Right lobe of liver (tissue), 6 donors: ENCODE results near the gene ACO2. TPM values are rescaled to one million over a fixed set of nuclear protein-coding genes. Genes with fewer than 3 reads are reported as not detected.
A peak's percentile ranks its signal among the peaks of the same experiment; 100 is the strongest.

Source experiments
- ATAC-seq, 4 donors: fragments of 200-7000 bp; cut with Tn5 transposase; one replicate each; pipeline ENCODE4 v1.9.1; 2020; ENCODE audit warnings: mild to moderate bottlenecking in 4 of 4, moderate library complexity in 4 of 4
- DNase-seq, 3 donors: peaks; one replicate each; pipeline ENCODE4 v3.0.0-alpha.2; 2020
- H3K27ac ChIP-seq, 3 donors: fragments of 200-600 bp; one replicate each; pipeline ENCODE4 v1.8.0; 2022
- H3K27me3 ChIP-seq, 2 donors: fragments of 200-600 bp; one replicate each; pipeline ENCODE4 v1.8.0; 2022
- H3K36me3 ChIP-seq, 4 donors: fragments of 200-600 bp; sonication (generic) in 1 of 4; one replicate each; pipeline versions ENCODE4 v1.5.1 to v1.8.0; 2017 to 2022; ENCODE audit warnings: control low read depth in 1 of 4
- H3K4me1 ChIP-seq, 4 donors: fragments of 200-600 bp; sonication (generic) in 1 of 4; one replicate each; pipeline versions ENCODE4 v1.5.1 to v1.8.0; 2017 to 2022; ENCODE audit warnings: control low read depth in 1 of 4
- H3K4me3 ChIP-seq, 3 donors: fragments of 200-600 bp; one replicate each; pipeline ENCODE4 v1.8.0; 2022
- H3K9me3 ChIP-seq, 4 donors: fragments of 200-600 bp; sonication (generic) in 1 of 4; one replicate each; pipeline versions ENCODE4 v1.5.1 to v1.8.0; 2017 to 2022; ENCODE audit warnings: control low read depth in 1 of 4
- POLR2A ChIP-seq: fragments of 450-650 bp; IDR thresholded peaks from one replicate; pipeline ENCODE4 v1.6.1; 2017; ENCODE audit warnings: antibody characterized with exemption, mild to moderate bottlenecking
- WGBS: methylation state at CpG from one replicate; pipeline ENCODE4 v1.1.6; 2018; ENCODE audit warnings: low coverage, low lambda C conversion rate; ENCODE audit not compliant: insufficient coverage; ENCODE audit errors: missing lambda C conversion rate; 5-methylcytosine and 5-hydroxymethylcytosine counted together
- intact Hi-C, 2 donors: fragments of 100-400 bp; cut with DNase I; formaldehyde crosslinking; loops; one replicate each; pipeline versions ENCODE4 v1.11.2 to v1.14.1; 2022
- total RNA-seq, 6 experiments: library from RNA; depleted of rRNA in 2 of 6; stranded (reverse); fragments of >200 nt in 2 of 6; fragmentation: NEBNext Ultra II Directional in 3 of 6; extraction: Animal tissue kit (Norgen Biotek cat#: 25700) in 3 of 6; gene quantifications; one replicate each; pipeline versions ENCODE4 v1.1.0 to v1.2.4, GENCODE V29; 2016 to 2023
- TF ChIP-seq, protein P1 (sequence below), 4 donors: fragments of 200-600 bp in 3 of 4; fragments of 450-650 bp in 1 of 4; IDR thresholded peaks; one replicate each; pipeline versions ENCODE4 v1.5.1 to v1.8.0; 2016 to 2022; ENCODE audit warnings: antibody characterized with exemption in 4 of 4, mild to moderate bottlenecking in 2 of 4
- donor health status: DM: no; HTN: yes; CAD: no.
- donor health status: DM: no; HTN: no; CAD: no.
- donor health status: DM: no; HTN: no; CAD: no.
- donor health status: DM: no; HTN: yes; CAD: no.
- donor health status: DM: no; HTN: yes; CAD: no.

The ACO2 gene
- total RNA-seq, 6 experiments from 2014 or later, result 62.6 to 135 (median 66.8) TPM

- no peaks in the 10 kb centered on the region for H3K27me3 ChIP-seq
- H3K36me3 ChIP-seq, result peaks cover 4 to 61% (median 36%) of the 10 kb centered on the region in 4 donors
- WGBS, result 80% methylated on average over 4 of the region's 4 CpGs
- no peak for TF ChIP-seq POLR2A
- TF ChIP-seq, protein P1, sequence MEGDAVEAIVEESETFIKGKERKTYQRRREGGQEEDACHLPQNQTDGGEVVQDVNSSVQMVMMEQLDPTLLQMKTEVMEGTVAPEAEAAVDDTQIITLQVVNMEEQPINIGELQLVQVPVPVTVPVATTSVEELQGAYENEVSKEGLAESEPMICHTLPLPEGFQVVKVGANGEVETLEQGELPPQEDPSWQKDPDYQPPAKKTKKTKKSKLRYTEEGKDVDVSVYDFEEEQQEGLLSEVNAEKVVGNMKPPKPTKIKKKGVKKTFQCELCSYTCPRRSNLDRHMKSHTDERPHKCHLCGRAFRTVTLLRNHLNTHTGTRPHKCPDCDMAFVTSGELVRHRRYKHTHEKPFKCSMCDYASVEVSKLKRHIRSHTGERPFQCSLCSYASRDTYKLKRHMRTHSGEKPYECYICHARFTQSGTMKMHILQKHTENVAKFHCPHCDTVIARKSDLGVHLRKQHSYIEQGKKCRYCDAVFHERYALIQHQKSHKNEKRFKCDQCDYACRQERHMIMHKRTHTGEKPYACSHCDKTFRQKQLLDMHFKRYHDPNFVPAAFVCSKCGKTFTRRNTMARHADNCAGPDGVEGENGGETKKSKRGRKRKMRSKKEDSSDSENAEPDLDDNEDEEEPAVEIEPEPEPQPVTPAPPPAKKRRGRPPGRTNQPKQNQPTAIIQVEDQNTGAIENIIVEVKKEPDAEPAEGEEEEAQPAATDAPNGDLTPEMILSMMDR (IDR thresholded peaks at IDR 0.05), result no peak
- no peak overlapping the region for H3K4me3 ChIP-seq
- intact Hi-C loops, result loop anchor here in 1 of 2 donors (10.0 kb wide), 1 partner anchor 53 kb away; no protein-coding TSS in a partner anchor
- no peaks in the 10 kb centered on the region for H3K9me3 ChIP-seq
- H3K27ac ChIP-seq, result no peak overlapping the region
- no peak for DNase-seq
- ATAC-seq, result no peak
- H3K4me1 ChIP-seq, result no peaks in the 10 kb centered on the region
These were observed 7.0 kb upstream of the ACO2 start for GRCh38 chr22:41461901-41462300.

GRCh38 chr22:41469218-41469851, 418 bp downstream of the ACO2 start:
- Histone ChIP-seq H3K27ac (peak overlapping the region; percentile 81 to 97 (median 96)), H3K4me3 (peak overlapping the region; percentile 83 to 99 (median 92)), H3K9me3 (no peaks in the 10 kb centered on the region), H3K4me1 (peaks cover 0 to 41% (median 18%) of the 10 kb centered on the region in 4 donors), H3K36me3 (peaks cover 4 to 31% (median 15%) of the 10 kb centered on the region in 4 donors), H3K27me3 (no peaks in the 10 kb centered on the region)
- intact Hi-C loops, result loop anchor here in 1 of 2 donors (10.0 kb wide), 1 partner anchor 45 kb away; no protein-coding TSS in a partner anchor
- DNase-seq, result no peak
- ATAC-seq, result peak; percentile 29 to 46 (median 35)
- 2% methylated on average over 7 of the region's 30 CpGs for WGBS
- TF ChIP-seq, protein P1 (IDR thresholded peaks at IDR 0.05), result no peak
- TF ChIP-seq POLR2A, result no peak

- no peak overlapping the region for H3K27ac ChIP-seq
- intact Hi-C loops, result no loop called here
- H3K9me3 ChIP-seq, result no peaks in the 10 kb centered on the region
- H3K36me3 ChIP-seq, result peaks cover 0 to 15% (median 6%) of the 10 kb centered on the region in 4 donors
- peaks cover 0 to 54% (median 24%) of the 10 kb centered on the region in 4 donors for H3K4me1 ChIP-seq
- DNase-seq (no peak), ATAC-seq (no peak)
- no peak for TF ChIP-seq POLR2A
- TF ChIP-seq, protein P1 (IDR thresholded peaks at IDR 0.05), result no peak
- no peaks in the 10 kb centered on the region for H3K27me3 ChIP-seq
- H3K4me3 ChIP-seq, result no peak overlapping the region
- WGBS, result 91% methylated on average over 1 of the region's 2 CpGs
These were observed 2.0 kb downstream of the ACO2 start for GRCh38 chr22:41470886-41471285.

DNA sequence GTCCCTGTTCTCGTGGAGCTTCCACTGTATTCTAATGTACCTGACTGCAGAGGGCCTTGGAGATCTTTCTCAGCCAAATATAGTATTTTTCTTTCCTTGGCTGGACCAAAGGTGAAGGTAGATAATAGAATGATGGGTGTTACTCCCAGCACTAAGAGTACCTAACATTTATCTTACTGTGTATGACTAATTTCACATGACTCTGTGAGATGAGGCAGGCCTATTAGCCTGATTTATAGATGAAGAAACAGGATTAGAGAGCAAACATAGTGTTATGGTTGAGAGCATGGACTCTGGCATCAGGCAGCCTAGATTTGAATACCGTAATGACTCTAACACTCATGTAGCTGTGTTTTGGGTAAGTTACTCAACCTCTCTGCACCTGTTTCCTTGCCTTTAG, 2.7 kb downstream of the ACO2 start:
- TF ChIP-seq POLR2A, result no peak
- TF ChIP-seq, protein P1 (IDR thresholded peaks at IDR 0.05), result no peak
- Histone ChIP-seq H3K4me1 (peaks cover 0 to 61% (median 27%) of the 10 kb centered on the region in 4 donors), H3K36me3 (peaks cover 0 to 8% (median 2%) of the 10 kb centered on the region in 4 donors), H3K27ac (no peak overlapping the region), H3K9me3 (no peaks in the 10 kb centered on the region), H3K27me3 (no peaks in the 10 kb centered on the region), H3K4me3 (no peak overlapping the region)
- no peak for DNase-seq
- WGBS, result 53% methylated on average over 2 of the region's 2 CpGs
- ATAC-seq, result no peak
- intact Hi-C loops, result no loop called here
